GM18505 (cell line): Measurements from ENCODE around the gene DHRS3.
"Not testable (repeated sequence)": the region's sequence is repeated elsewhere in the genome, so short reads cannot be mapped to it uniquely, and the experiment has no call there.

Experiments used
- ATAC-seq: cut with Tn5 transposase; IDR thresholded peaks from one replicate; pipeline ENCODE4 v1.9.1; 2021; ENCODE audit not compliant: unreplicated experiment
- POLR2A ChIP-seq: IDR thresholded peaks from 4 replicates; pipeline ENCODE4 v1.6.1; 2011; ENCODE audit warnings: borderline replicate concordance; ENCODE audit not compliant: insufficient read depth, insufficient read length; ENCODE audit errors: extremely low read depth

Gene DHRS3

DNA sequence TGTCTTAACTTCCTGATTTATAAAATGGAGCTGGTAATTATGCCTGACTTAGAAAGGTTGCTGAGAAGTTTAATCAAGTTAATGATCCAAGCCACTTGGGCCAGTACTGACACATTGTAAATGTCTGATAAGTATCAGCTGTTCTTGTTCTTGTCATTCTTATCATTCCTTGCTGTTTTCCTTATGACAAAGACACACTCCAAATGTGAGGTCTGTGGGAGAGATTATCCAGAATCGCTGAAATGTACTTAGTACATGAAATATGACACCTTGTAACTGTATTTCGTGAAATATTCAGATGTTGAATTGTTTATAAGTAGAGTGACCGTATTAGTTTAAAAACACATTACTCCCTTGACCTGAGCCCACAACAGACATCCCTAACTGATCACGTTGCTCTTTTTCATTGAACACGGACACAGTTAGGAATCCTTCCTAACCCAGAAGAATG lies 32.0 kb upstream of the DHRS3 start:
- no peak for ATAC-seq

DNA sequence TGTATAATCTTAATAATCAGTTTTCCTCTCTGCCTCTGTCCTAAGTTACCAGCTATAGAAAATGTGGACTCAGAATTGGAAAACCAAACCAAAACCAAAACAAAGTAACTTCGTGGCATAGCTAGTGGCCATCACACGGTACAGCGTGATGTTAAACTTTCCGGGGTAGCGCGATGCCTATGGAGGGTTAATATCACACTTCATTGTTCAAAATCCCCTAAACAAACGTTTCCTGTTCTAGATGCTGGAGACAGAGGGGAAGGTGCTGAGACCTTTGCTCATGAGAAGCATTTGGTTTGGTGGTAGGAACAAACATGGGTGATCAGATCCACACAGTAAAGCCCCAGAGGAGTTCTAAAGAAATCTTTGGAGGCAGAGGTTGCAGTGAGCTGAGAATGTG lies 30.7 kb upstream of the DHRS3 start:
- no peak for TF ChIP-seq POLR2A
- ATAC-seq = no peak

More for the DNA sequence above, 32.0 kb upstream of the DHRS3 start:
- TF ChIP-seq POLR2A = no peak

DNA sequence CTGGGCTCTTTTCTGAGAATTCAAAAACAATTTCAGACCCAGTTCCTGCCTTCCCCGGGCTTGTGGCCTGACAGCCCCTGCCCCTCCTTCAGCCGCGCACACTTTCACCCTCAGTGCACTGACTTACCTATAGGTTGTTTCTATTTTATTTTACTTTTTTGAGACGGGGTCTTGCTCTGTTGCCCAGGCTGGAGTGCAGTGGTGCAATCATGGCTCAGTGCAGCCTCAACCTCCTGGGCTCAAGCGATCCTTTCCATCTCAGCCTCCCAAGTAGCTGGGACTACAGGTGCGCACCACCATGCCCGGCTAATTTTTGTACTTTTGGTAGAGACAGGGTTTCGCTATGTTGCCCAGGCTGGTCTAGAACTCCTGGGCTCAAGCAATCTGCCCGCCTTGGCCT lies 27.4 kb upstream of the DHRS3 start:
- ATAC-seq = not testable (repeated sequence)

DNA sequence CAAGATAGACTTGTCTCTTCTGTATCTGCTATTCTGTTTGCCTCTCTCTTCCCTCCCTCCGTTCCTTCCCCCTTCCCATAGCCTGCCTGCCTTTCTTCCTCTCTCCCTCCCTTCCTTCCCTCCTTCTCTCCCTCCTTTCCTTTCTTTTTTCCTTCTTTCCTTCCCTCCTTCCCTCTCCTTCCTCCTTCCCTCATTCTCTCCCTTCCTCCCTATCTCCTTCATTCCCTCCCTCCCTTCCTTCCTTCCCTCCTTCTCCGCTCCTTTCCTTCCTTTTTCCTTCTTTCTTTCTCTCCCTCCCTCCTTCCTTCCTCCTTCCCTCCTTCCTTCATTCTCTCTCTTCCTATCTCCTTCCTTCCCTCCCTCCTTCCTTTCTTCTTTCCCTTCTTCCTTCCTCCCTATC lies 26.8 kb upstream of the DHRS3 start:
- no peak for ATAC-seq
- TF ChIP-seq POLR2A = no peak

GRCh38 chr1:12644237-12644636 lies 26.2 kb upstream of the DHRS3 start:
- ATAC-seq = no peak
- no peak for TF ChIP-seq POLR2A

DNA sequence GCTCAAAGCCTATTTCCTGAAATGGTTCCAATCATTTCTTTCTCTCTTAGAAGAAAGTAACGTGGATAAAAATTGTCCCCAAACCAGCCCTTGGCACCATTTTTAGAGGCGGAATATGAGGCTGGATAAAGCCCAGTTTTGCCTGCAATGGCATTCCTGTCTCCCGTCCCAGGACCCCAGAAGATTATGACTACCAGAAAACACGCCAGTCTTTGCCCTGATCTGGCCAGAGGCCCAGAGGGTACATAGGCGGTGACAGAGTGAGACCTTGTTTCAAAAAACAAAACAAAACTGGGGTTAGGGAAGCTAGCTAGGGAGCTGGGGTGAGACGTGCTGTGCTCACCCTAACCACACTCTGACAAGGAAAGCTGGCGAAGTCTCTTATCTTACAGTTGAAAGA lies 25.8 kb upstream of the DHRS3 start, which contains the start of gene AADACL4:
TSS of gene AADACL4 (plus strand) at position 301 of the 400 bp plus-strand sequence. CDS start 462 bp downstream, outside the sequence.
- ATAC-seq = no peak
- TF ChIP-seq POLR2A = no peak

DNA sequence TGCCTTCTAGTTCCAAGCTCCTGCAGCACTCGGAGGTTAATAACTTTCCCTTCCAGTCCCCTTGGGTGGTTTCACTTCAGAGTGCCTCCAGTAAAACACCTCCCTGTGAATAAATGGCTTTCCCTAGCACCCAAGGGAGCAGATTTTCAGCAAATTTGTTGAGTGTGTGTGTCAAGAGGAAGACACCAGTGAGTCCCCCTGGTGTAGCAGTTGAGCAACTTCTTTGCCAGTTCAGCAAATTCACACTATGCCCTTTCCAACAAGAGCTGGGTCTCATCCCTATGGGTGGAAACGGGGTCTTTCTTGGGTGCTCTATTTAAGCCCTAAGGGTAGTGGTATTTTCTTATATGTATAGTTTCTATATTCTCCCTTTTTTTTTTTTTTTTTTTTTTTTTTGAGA lies 25.1 kb upstream of the DHRS3 start:
- no peak for ATAC-seq

GRCh38 chr1:12640958-12641272 lies 22.9 kb upstream of the DHRS3 start:
- ATAC-seq = no peak
- TF ChIP-seq POLR2A = no peak

More for the DNA sequence above, 25.1 kb upstream of the DHRS3 start:
- no peak for TF ChIP-seq POLR2A

DNA sequence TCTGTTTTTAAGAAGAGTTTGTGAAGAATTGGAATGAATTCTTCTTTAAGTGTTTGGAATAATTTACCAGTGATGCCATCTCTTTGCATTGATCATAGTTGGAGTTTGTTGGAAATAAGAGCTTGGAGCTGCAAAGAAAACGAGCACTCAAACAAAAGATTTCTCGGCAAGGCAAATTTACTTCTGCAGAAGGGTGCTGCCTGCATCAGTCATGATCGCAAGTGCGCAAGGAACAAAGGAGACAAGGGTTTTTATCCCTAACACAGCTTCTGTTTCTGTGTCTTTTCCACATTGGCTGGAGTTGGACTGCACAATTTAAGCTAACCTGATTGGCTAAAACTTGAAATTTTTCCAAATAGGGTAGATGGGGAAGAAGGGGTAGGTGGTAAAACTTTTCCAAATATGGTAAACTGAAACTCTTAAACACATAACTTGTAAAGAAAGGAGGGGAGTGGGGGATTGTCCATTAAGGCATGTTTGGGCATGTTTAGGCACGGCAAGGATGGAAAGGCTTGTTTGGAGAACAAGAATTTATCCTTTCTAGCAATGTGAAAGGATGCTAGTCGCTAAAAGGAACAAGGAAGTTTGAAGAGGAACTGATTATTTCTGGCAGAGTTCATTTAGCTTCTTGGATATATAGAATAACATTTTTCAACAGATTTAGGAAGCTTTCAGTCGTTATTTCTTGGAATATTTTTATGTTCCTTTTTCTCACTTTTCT lies 22.4 kb upstream of the DHRS3 start:
- no peak for ATAC-seq
- no peak for TF ChIP-seq POLR2A

GRCh38 chr1:12637693-12638092 lies 19.7 kb upstream of the DHRS3 start:
- ATAC-seq = no peak
- no peak for TF ChIP-seq POLR2A

- no peak for ATAC-seq
- no peak for TF ChIP-seq POLR2A
These were observed 18.3 kb upstream of the DHRS3 start for GRCh38 chr1:12636098-12636950.

- ATAC-seq = no peak
- TF ChIP-seq POLR2A = no peak
These were observed 16.7 kb upstream of the DHRS3 start for GRCh38 chr1:12634696-12635202.

DNA sequence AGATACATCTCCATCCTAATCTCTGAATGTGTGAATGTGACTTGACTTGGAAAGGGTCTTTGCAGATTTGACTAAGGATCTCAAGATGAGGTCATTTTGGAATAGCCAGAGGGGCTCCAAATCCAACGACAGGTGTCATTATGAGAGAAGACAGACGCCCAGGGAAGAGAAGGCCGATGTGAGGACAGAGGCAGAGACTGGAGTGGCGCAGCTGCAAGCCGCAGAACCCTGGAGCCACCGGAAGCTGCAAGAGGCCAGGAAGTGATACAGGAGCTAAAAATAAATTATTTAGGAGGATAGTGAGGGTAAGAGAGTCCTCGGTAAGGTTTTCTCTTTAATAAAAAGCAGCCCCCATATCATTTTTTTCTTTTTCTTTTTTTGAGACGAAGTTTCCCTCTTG lies 16.1 kb upstream of the DHRS3 start:
- ATAC-seq = no peak
- no peak for TF ChIP-seq POLR2A

DNA sequence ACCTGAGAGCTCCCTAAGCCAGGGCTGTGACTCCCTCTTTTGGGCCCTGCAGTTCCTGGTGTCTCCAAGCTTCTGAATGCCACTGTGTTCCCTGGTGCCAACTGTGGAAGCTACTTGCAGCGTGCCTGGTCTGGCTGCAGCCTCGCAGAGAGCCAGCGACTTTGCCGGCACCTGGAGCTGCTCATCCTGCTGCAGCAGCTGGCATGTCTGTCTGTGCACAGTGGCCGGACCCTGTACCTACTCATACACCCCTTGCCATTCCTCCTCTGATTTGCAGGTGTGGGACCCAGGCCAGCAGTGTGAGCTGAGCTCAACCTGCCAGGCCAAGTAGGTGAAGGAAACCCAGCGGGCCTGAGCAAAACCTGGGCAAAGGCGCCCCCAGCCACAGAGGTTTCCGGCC lies 13.6 kb upstream of the DHRS3 start:
- ATAC-seq = no peak

More for the DNA sequence above, 13.6 kb upstream of the DHRS3 start:
- TF ChIP-seq POLR2A = no peak
